ENCODE measurements around the gene CHAF1B.

DNA sequence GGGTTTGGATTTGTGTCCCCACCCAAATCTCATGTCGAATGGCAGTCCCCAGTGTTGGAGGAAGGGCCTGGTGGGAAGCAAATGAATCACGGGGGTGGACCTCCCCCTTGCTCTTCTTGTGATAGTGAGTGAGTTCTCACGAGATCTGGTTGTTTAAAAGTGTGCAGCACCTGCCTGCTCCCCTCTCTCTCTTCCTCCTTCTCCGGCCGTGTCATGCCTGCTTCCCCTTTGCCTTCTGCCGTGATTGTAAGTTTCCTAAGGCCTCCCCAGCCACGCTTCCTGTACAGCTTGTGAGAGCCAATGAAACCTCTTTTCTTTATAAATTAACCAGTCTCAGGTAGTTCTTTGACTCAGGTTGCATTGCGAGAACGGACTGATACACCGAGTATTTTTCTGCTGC lies 78.8 kb downstream of the CHAF1B start:
- TF ChIP-seq, protein P1, sequence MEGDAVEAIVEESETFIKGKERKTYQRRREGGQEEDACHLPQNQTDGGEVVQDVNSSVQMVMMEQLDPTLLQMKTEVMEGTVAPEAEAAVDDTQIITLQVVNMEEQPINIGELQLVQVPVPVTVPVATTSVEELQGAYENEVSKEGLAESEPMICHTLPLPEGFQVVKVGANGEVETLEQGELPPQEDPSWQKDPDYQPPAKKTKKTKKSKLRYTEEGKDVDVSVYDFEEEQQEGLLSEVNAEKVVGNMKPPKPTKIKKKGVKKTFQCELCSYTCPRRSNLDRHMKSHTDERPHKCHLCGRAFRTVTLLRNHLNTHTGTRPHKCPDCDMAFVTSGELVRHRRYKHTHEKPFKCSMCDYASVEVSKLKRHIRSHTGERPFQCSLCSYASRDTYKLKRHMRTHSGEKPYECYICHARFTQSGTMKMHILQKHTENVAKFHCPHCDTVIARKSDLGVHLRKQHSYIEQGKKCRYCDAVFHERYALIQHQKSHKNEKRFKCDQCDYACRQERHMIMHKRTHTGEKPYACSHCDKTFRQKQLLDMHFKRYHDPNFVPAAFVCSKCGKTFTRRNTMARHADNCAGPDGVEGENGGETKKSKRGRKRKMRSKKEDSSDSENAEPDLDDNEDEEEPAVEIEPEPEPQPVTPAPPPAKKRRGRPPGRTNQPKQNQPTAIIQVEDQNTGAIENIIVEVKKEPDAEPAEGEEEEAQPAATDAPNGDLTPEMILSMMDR (tag by site-specific recombination; IDR thresholded peaks at IDR 0.05) = no peak
- TF ChIP-seq YY1 (tag by site-specific recombination; IDR thresholded peaks at IDR 0.05) = no peak
